GM23338 (cell line): ENCODE measurements around the gene DNLZ. TPM values are rescaled to one million over a fixed set of nuclear protein-coding genes. Genes with fewer than 3 reads are reported as not detected.

ENCODE experiments used
- ATAC-seq: fragments of 200-7000 bp; cut with Tn5 transposase; 3 replicates; pipeline ENCODE4 v1.9.1; 2020
- DNase-seq: peaks from one replicate; pipeline ENCODE4 v3.0.0-alpha.2; 2015; ENCODE audit warnings: low spot score
- H2AFZ ChIP-seq: fragments of 200-600 bp; sonication (generic); 2 replicates; pipeline ENCODE4 v1.8.0; 2016; ENCODE audit warnings: antibody characterized with exemption, mild to moderate bottlenecking, moderate library complexity
- H3F3A ChIP-seq: fragments of 200-600 bp; sonication (generic); replicated peaks from 2 replicates; pipeline ENCODE4 v1.8.0; 2017; ENCODE audit warnings: antibody characterized with exemption, mixed run types, low read depth
- H3K27ac ChIP-seq: fragments of 200-600 bp; sonication (generic); 2 replicates; pipeline ENCODE4 v1.6.1; 2016; ENCODE audit warnings: low read depth
- H3K27me3 ChIP-seq: fragments of 200-600 bp; sonication (generic); 2 replicates; pipeline ENCODE4 v1.8.0; 2016; ENCODE audit warnings: mild to moderate bottlenecking, mixed run types, moderate library complexity; ENCODE audit not compliant: insufficient read depth
- H3K36me3 ChIP-seq: fragments of 200-600 bp; sonication (generic); 2 replicates; pipeline ENCODE4 v1.8.0; 2016; ENCODE audit warnings: mild to moderate bottlenecking; ENCODE audit not compliant: insufficient read depth
- H3K4me1 ChIP-seq: fragments of 200-600 bp; sonication (generic); 2 replicates; pipeline ENCODE4 v1.8.0; 2016; ENCODE audit warnings: mild to moderate bottlenecking, moderate library complexity; ENCODE audit not compliant: insufficient read depth
- H3K4me2 ChIP-seq: fragments of 200-600 bp; sonication (generic); 2 replicates; pipeline ENCODE4 v1.7.1; 2017; ENCODE audit warnings: mixed run types
- H3K4me3 ChIP-seq: fragments of 200-600 bp; sonication (generic); 2 replicates; pipeline ENCODE4 v1.6.1; 2016; ENCODE audit warnings: mixed run types
- H3K79me2 ChIP-seq: fragments of 200-600 bp; sonication (generic); replicated peaks from 2 replicates; pipeline ENCODE4 v1.8.0; 2017; ENCODE audit warnings: mild to moderate bottlenecking; ENCODE audit not compliant: insufficient read depth
- H3K9me2 ChIP-seq: fragments of 200-600 bp; sonication (generic); 2 replicates; pipeline ENCODE4 v1.8.0; 2017; ENCODE audit not compliant: insufficient read depth
- H4K20me1 ChIP-seq: fragments of 200-600 bp; sonication (generic); replicated peaks from 2 replicates; pipeline ENCODE4 v1.8.0; 2017; ENCODE audit warnings: mild to moderate bottlenecking; ENCODE audit not compliant: insufficient read depth
- H3K27ac Mint-ChIP-seq: 2 replicates; pipeline ENCODE4 v1.8.0; 2020; ENCODE audit warnings: inconsistent platforms, mild to moderate bottlenecking, moderate library complexity, mixed read lengths
- H3K27me3 Mint-ChIP-seq: 3 replicates; pipeline ENCODE4 v1.8.0; 2022; ENCODE audit warnings: low read depth, mild to moderate bottlenecking, moderate library complexity, mixed read lengths, inconsistent platforms; ENCODE audit not compliant: insufficient read depth, poor library complexity
- H3K36me3 Mint-ChIP-seq: 3 replicates; pipeline ENCODE4 v1.8.0; 2021; ENCODE audit warnings: low read depth, mild to moderate bottlenecking, inconsistent platforms, moderate library complexity, mixed read lengths
- H3K4me1 Mint-ChIP-seq: 3 replicates; pipeline ENCODE4 v1.8.0; 2020; ENCODE audit warnings: mild to moderate bottlenecking, inconsistent platforms, mixed read lengths
- H3K4me3 Mint-ChIP-seq: 3 replicates; pipeline ENCODE4 v1.8.0; 2021; ENCODE audit warnings: moderate library complexity, mild to moderate bottlenecking, inconsistent platforms, mixed read lengths
- H3K9me3 Mint-ChIP-seq: 3 replicates; pipeline ENCODE4 v1.8.0; 2020; ENCODE audit warnings: moderate library complexity, mild to moderate bottlenecking, inconsistent platforms, mixed read lengths
- CREB1 ChIP-seq: fragments of 250-450 bp; sonication (Bioruptor Pico); IDR thresholded peaks from 2 replicates; pipeline ENCODE4 v1.5.0; 2020; ENCODE audit warnings: low read depth, mild to moderate bottlenecking, moderate library complexity
- EZH2 ChIP-seq: fragments of 200-600 bp; sonication (generic); IDR thresholded peaks from one replicate; pipeline ENCODE4 v1.8.0; 2017; ENCODE audit warnings: antibody characterized with exemption, mild to moderate bottlenecking, low read depth; ENCODE audit not compliant: unreplicated experiment
- EZH2phosphoT487 ChIP-seq: fragments of 200-600 bp; sonication (generic); IDR thresholded peaks from one replicate; pipeline ENCODE4 v1.8.1; 2018; ENCODE audit warnings: antibody characterized with exemption; ENCODE audit not compliant: unreplicated experiment
- JUNB ChIP-seq: IDR thresholded peaks from one replicate; pipeline ENCODE4 v1.6.1; 2016; ENCODE audit warnings: antibody characterized with exemption; ENCODE audit not compliant: unreplicated experiment
- NANOG ChIP-seq: IDR thresholded peaks from 2 replicates; pipeline ENCODE4 v1.6.1; 2016; ENCODE audit warnings: antibody characterized with exemption, borderline replicate concordance
- POLR2AphosphoS5 ChIP-seq: IDR thresholded peaks from 2 replicates; pipeline ENCODE4 v1.6.1; 2016; ENCODE audit warnings: antibody characterized with exemption, low read depth
- STAT1 ChIP-seq: IDR thresholded peaks from one replicate; pipeline ENCODE4 v1.6.1; 2016; ENCODE audit warnings: antibody characterized with exemption; ENCODE audit not compliant: unreplicated experiment
- ZNF114 ChIP-seq: fragments of 250-450 bp; sonication (Bioruptor Pico); IDR thresholded peaks from 2 replicates; pipeline ENCODE4 v1.5.0; 2020; ENCODE audit warnings: mild to moderate bottlenecking, moderate library complexity
- ZNF331 ChIP-seq: fragments of 250-450 bp; sonication (Bioruptor Pico); IDR thresholded peaks from 2 replicates; pipeline ENCODE4 v1.5.0; 2020; ENCODE audit warnings: low read depth, mild to moderate bottlenecking, moderate library complexity
- polyA plus RNA-seq: library from polyadenylated mRNA; unstranded; fragments of >200 nt; fragmentation: Nextera tagmentation; extraction: Ambion mirVana; gene quantifications from 2 replicates; pipeline ENCODE4 v1.2.1, GENCODE V29; 2016
- total RNA-seq: library from RNA; depleted of rRNA; stranded (reverse); fragments of >200 nt; shearing (Covaris generic); gene quantifications from 2 replicates; pipeline ENCODE4 v1.2.3, GENCODE V29; 2014
- TF ChIP-seq, protein P1 (sequence below): IDR thresholded peaks from one replicate; pipeline ENCODE4 v1.6.1; 2018; ENCODE audit warnings: antibody characterized with exemption; ENCODE audit not compliant: unreplicated experiment
- TF ChIP-seq, protein P2 (sequence below): fragments of 250-450 bp; sonication (Bioruptor Pico); IDR thresholded peaks from 2 replicates; pipeline ENCODE4 v1.5.0; 2020; ENCODE audit warnings: mild to moderate bottlenecking, moderate library complexity
- TF ChIP-seq, protein P3 (sequence below), 2 experiments: fragments of 200-600 bp in 1 of 2; sonication (generic) in 1 of 2; conservative IDR thresholded peaks; 2 replicates each; pipeline versions ENCODE4 v1.5.1 to v1.6.1; 2016 to 2017; ENCODE audit warnings: antibody characterized with exemption in 2 of 2, low read depth in 2 of 2, mild to moderate bottlenecking in 2 of 2, moderate library complexity in 1 of 2
- TF ChIP-seq, protein P4 (sequence below): IDR thresholded peaks from 2 replicates; pipeline ENCODE4 v1.6.1; 2016; ENCODE audit warnings: antibody characterized with exemption

DNLZ gene
- total and polyA plus RNA-seq, 2 experiments from 2014 or later = 33.4 to 53.9 TPM

DNA sequence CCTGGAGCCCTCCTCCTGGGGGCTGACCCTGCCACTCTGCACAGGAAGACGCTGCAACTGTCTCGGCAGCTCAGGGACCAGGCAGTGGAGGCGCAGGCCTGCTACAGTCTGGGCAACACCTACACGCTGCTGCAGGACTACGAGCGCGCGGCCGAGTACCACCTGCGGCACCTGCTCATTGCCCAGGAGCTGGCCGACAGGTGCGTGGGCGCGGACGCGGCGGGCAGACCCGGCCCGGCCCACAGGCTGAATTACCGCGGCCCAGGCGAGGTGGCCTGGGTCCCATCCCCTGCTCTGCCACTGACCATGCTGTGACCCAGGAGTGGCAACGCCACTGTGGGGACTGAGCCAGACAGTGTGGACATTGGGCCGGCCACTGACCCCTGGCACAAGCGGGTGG lies 25.0 kb downstream of the DNLZ start:
- Histone ChIP-seq H4K20me1 (no peaks in the 10 kb centered on the region; the same call in 1 of the 2 replicates), H3K79me2 (no peaks in the 10 kb centered on the region), H2AFZ (no peak overlapping the region), H3K27ac (0 out of 2 replicates have a peak overlapping the region, but pooled peaks have one; percentile 50), H3K9me2 (no peaks in the 10 kb centered on the region), H3K4me2 (no peak overlapping the region), H3K36me3 (no peaks in the 10 kb centered on the region), H3K27me3 (no peaks in the 10 kb centered on the region), H3F3A (peaks cover 3% of the 10 kb centered on the region; the same call in 1 of the 2 replicates), H3K4me3 (no peak overlapping the region), H3K4me1 (peaks cover 5% of the 10 kb centered on the region)
- H3K27me3 Mint-ChIP-seq = peaks cover 14% of the 10 kb centered on the region
- H3K36me3 Mint-ChIP-seq = no peaks in the 10 kb centered on the region
- ATAC-seq (no peak), DNase-seq (no peak)
- no peaks in the 10 kb centered on the region for H3K9me3 Mint-ChIP-seq
- TF ChIP-seq, protein P1, sequence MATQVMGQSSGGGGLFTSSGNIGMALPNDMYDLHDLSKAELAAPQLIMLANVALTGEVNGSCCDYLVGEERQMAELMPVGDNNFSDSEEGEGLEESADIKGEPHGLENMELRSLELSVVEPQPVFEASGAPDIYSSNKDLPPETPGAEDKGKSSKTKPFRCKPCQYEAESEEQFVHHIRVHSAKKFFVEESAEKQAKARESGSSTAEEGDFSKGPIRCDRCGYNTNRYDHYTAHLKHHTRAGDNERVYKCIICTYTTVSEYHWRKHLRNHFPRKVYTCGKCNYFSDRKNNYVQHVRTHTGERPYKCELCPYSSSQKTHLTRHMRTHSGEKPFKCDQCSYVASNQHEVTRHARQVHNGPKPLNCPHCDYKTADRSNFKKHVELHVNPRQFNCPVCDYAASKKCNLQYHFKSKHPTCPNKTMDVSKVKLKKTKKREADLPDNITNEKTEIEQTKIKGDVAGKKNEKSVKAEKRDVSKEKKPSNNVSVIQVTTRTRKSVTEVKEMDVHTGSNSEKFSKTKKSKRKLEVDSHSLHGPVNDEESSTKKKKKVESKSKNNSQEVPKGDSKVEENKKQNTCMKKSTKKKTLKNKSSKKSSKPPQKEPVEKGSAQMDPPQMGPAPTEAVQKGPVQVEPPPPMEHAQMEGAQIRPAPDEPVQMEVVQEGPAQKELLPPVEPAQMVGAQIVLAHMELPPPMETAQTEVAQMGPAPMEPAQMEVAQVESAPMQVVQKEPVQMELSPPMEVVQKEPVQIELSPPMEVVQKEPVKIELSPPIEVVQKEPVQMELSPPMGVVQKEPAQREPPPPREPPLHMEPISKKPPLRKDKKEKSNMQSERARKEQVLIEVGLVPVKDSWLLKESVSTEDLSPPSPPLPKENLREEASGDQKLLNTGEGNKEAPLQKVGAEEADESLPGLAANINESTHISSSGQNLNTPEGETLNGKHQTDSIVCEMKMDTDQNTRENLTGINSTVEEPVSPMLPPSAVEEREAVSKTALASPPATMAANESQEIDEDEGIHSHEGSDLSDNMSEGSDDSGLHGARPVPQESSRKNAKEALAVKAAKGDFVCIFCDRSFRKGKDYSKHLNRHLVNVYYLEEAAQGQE = no peak
- TF ChIP-seq STAT1 (no peak), ZNF114 (CRISPR knock-in tag) (no peak), EZH2phosphoT487 (no peak), CREB1 (CRISPR knock-in tag) (no peak), NANOG (no peak), POLR2AphosphoS5 (no peak), JUNB (no peak), ZNF331 (CRISPR knock-in tag) (no peak), EZH2 (no peak)
- TF ChIP-seq, protein P2, sequence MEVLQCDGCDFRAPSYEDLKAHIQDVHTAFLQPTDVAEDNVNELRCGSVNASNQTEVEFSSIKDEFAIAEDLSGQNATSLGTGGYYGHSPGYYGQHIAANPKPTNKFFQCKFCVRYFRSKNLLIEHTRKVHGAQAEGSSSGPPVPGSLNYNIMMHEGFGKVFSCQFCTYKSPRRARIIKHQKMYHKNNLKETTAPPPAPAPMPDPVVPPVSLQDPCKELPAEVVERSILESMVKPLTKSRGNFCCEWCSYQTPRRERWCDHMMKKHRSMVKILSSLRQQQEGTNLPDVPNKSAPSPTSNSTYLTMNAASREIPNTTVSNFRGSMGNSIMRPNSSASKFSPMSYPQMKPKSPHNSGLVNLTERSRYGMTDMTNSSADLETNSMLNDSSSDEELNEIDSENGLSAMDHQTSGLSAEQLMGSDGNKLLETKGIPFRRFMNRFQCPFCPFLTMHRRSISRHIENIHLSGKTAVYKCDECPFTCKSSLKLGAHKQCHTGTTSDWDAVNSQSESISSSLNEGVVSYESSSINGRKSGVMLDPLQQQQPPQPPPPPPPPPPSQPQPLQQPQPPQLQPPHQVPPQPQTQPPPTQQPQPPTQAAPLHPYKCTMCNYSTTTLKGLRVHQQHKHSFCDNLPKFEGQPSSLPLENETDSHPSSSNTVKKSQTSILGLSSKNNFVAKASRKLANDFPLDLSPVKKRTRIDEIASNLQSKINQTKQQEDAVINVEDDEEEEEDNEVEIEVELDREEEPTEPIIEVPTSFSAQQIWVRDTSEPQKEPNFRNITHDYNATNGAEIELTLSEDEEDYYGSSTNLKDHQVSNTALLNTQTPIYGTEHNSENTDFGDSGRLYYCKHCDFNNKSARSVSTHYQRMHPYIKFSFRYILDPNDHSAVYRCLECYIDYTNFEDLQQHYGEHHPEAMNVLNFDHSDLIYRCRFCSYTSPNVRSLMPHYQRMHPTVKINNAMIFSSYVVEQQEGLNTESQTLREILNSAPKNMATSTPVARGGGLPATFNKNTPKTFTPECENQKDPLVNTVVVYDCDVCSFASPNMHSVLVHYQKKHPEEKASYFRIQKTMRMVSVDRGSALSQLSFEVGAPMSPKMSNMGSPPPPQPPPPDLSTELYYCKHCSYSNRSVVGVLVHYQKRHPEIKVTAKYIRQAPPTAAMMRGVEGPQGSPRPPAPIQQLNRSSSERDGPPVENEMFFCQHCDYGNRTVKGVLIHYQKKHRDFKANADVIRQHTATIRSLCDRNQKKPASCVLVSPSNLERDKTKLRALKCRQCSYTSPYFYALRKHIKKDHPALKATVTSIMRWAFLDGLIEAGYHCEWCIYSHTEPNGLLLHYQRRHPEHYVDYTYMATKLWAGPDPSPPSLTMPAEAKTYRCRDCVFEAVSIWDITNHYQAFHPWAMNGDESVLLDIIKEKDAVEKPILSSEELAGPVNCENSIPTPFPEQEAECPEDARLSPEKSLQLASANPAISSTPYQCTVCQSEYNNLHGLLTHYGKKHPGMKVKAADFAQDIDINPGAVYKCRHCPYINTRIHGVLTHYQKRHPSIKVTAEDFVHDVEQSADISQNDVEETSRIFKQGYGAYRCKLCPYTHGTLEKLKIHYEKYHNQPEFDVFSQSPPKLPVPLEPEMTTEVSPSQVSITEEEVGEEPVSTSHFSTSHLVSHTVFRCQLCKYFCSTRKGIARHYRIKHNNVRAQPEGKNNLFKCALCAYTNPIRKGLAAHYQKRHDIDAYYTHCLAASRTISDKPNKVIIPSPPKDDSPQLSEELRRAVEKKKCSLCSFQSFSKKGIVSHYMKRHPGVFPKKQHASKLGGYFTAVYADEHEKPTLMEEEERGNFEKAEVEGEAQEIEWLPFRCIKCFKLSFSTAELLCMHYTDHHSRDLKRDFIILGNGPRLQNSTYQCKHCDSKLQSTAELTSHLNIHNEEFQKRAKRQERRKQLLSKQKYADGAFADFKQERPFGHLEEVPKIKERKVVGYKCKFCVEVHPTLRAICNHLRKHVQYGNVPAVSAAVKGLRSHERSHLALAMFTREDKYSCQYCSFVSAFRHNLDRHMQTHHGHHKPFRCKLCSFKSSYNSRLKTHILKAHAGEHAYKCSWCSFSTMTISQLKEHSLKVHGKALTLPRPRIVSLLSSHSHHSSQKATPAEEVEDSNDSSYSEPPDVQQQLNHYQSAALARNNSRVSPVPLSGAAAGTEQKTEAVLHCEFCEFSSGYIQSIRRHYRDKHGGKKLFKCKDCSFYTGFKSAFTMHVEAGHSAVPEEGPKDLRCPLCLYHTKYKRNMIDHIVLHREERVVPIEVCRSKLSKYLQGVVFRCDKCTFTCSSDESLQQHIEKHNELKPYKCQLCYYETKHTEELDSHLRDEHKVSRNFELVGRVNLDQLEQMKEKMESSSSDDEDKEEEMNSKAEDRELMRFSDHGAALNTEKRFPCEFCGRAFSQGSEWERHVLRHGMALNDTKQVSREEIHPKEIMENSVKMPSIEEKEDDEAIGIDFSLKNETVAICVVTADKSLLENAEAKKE = no peak
- TF ChIP-seq, protein P3, sequence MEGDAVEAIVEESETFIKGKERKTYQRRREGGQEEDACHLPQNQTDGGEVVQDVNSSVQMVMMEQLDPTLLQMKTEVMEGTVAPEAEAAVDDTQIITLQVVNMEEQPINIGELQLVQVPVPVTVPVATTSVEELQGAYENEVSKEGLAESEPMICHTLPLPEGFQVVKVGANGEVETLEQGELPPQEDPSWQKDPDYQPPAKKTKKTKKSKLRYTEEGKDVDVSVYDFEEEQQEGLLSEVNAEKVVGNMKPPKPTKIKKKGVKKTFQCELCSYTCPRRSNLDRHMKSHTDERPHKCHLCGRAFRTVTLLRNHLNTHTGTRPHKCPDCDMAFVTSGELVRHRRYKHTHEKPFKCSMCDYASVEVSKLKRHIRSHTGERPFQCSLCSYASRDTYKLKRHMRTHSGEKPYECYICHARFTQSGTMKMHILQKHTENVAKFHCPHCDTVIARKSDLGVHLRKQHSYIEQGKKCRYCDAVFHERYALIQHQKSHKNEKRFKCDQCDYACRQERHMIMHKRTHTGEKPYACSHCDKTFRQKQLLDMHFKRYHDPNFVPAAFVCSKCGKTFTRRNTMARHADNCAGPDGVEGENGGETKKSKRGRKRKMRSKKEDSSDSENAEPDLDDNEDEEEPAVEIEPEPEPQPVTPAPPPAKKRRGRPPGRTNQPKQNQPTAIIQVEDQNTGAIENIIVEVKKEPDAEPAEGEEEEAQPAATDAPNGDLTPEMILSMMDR (conservative IDR thresholded peaks at IDR 0.05; ENCODE audit: low read depth in 2 of 2) = no peak
- TF ChIP-seq, protein P4, sequence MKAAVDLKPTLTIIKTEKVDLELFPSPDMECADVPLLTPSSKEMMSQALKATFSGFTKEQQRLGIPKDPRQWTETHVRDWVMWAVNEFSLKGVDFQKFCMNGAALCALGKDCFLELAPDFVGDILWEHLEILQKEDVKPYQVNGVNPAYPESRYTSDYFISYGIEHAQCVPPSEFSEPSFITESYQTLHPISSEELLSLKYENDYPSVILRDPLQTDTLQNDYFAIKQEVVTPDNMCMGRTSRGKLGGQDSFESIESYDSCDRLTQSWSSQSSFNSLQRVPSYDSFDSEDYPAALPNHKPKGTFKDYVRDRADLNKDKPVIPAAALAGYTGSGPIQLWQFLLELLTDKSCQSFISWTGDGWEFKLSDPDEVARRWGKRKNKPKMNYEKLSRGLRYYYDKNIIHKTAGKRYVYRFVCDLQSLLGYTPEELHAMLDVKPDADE = no peak
- no peak overlapping the region for H3K4me3 Mint-ChIP-seq
- H3K4me1 Mint-ChIP-seq = peaks cover 3% of the 10 kb centered on the region
- no peak overlapping the region for H3K27ac Mint-ChIP-seq
